Putamen (tissue), 1 donor: Measurements from ENCODE around the gene ZSCAN1.

Experiments used
- DNase-seq: peaks from one replicate; pipeline ENCODE4 v3.0.0-alpha.2; 2016; ENCODE audit warnings: low spot score

The ZSCAN1 gene

GRCh38 chr19:58084596-58085347, 50.9 kb downstream of the ZSCAN1 start:
- DNase-seq = no peak

GRCh38 chr19:58085348-58085875, 51.6 kb downstream of the ZSCAN1 start:
- no peak for DNase-seq

GRCh38 chr19:58086825-58087710, 53.2 kb downstream of the ZSCAN1 start:
- DNase-seq = no peak

GRCh38 chr19:58088521-58089052, 54.8 kb downstream of the ZSCAN1 start:
- no peak for DNase-seq

- DNase-seq = no peak
Observed at GRCh38 chr19:58089846-58090245, 56.0 kb downstream of the ZSCAN1 start.

GRCh38 chr19:58091251-58091995, 57.6 kb downstream of the ZSCAN1 start:
- no peak for DNase-seq

GRCh38 chr19:58093071-58093470, 59.2 kb downstream of the ZSCAN1 start:
- no peak for DNase-seq

GRCh38 chr19:58095328-58095727, 61.5 kb downstream of the ZSCAN1 start:
- DNase-seq = no peak

- no peak for DNase-seq
Observed at GRCh38 chr19:58096884-58097283, 63.1 kb downstream of the ZSCAN1 start.

GRCh38 chr19:58097349-58097748, 63.5 kb downstream of the ZSCAN1 start:
- DNase-seq = no peak

GRCh38 chr19:58097781-58098681, 64.2 kb downstream of the ZSCAN1 start, which contains the start of gene ZSCAN18:
TSS of gene ZSCAN18 (minus strand) at chr19:58098231. CDS start at chr19:58090267, 7,964 bp downstream.
- peak; percentile 97 for DNase-seq

- no peak for DNase-seq
Observed at GRCh38 chr19:58098682-58098998, 64.8 kb downstream of the ZSCAN1 start.
